ENCODE measurements around the gene IFRD2. TPM values are rescaled to one million over a fixed set of nuclear protein-coding genes. Genes with fewer than 3 reads are reported as not detected.
A peak's percentile ranks its signal among the peaks of the same experiment; 100 is the strongest.

Gene IFRD2
- total and polyA plus RNA-seq, 2 of the 13 experiments (the other 11 are each of a cell fraction or from before 2014, with no cell fraction given): 32.8 to 96.1 TPM

DNA sequence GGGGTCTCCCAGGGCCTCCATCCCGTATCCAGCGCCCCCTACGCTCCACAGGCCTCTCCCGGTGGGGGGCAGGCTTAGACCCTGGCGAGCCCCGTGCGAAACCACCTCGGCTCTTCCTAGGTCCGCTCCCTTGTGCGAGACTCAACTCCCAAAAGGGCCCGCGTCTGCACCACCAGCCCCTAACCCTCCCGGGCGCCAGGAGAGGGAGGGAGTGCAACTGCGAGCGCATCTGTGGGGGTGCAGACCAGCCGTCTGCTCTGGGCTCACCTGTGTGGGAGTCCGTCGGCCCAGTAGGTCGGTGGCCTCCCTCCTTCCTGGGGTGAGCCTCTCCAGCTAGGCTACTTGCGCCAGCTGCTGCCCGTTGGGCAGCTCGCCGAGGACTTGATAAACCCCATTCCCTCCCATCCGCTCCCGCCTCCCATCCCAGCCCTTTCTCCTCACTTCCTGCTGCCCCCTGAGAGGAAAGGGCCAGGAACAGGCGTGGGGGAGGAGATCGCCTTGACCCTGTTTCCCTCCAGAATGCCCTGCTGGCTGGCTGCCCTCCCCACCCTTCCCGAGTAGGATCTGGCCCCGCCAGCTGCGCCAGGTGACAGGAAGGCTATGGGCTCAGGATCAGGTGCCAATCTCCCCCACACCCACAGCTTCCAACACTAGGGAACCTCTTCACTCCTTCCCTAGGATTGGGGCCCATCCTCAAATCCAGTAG, 30.3 kb upstream of the IFRD2 start, which contains the start of gene HYAL2 (continued):
- TF ChIP-seq, protein P1, sequence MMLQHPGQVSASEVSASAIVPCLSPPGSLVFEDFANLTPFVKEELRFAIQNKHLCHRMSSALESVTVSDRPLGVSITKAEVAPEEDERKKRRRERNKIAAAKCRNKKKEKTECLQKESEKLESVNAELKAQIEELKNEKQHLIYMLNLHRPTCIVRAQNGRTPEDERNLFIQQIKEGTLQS (CRISPR knock-in tag; IDR thresholded peaks at IDR 0.05): peak; percentile 19; the same call in 1 of the 2 replicates
- TF ChIP-seq IKZF4 (CRISPR knock-in tag; IDR thresholded peaks at IDR 0.05; ENCODE audit: borderline replicate concordance, low read depth, not compliant biosample characterization): no peak
- TF ChIP-seq ZNF282 (IDR thresholded peaks at IDR 0.05; ENCODE audit: partially characterized antibody): no peak
- TF ChIP-seq, protein P2, sequence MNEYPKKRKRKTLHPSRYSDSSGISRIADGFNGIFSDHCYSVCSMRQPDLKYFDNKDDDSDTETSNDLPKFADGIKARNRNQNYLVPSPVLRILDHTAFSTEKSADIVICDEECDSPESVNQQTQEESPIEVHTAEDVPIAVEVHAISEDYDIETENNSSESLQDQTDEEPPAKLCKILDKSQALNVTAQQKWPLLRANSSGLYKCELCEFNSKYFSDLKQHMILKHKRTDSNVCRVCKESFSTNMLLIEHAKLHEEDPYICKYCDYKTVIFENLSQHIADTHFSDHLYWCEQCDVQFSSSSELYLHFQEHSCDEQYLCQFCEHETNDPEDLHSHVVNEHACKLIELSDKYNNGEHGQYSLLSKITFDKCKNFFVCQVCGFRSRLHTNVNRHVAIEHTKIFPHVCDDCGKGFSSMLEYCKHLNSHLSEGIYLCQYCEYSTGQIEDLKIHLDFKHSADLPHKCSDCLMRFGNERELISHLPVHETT (CRISPR knock-in tag; conservative IDR thresholded peaks at IDR 0.05): no peak
- TF ChIP-seq, protein P3, sequence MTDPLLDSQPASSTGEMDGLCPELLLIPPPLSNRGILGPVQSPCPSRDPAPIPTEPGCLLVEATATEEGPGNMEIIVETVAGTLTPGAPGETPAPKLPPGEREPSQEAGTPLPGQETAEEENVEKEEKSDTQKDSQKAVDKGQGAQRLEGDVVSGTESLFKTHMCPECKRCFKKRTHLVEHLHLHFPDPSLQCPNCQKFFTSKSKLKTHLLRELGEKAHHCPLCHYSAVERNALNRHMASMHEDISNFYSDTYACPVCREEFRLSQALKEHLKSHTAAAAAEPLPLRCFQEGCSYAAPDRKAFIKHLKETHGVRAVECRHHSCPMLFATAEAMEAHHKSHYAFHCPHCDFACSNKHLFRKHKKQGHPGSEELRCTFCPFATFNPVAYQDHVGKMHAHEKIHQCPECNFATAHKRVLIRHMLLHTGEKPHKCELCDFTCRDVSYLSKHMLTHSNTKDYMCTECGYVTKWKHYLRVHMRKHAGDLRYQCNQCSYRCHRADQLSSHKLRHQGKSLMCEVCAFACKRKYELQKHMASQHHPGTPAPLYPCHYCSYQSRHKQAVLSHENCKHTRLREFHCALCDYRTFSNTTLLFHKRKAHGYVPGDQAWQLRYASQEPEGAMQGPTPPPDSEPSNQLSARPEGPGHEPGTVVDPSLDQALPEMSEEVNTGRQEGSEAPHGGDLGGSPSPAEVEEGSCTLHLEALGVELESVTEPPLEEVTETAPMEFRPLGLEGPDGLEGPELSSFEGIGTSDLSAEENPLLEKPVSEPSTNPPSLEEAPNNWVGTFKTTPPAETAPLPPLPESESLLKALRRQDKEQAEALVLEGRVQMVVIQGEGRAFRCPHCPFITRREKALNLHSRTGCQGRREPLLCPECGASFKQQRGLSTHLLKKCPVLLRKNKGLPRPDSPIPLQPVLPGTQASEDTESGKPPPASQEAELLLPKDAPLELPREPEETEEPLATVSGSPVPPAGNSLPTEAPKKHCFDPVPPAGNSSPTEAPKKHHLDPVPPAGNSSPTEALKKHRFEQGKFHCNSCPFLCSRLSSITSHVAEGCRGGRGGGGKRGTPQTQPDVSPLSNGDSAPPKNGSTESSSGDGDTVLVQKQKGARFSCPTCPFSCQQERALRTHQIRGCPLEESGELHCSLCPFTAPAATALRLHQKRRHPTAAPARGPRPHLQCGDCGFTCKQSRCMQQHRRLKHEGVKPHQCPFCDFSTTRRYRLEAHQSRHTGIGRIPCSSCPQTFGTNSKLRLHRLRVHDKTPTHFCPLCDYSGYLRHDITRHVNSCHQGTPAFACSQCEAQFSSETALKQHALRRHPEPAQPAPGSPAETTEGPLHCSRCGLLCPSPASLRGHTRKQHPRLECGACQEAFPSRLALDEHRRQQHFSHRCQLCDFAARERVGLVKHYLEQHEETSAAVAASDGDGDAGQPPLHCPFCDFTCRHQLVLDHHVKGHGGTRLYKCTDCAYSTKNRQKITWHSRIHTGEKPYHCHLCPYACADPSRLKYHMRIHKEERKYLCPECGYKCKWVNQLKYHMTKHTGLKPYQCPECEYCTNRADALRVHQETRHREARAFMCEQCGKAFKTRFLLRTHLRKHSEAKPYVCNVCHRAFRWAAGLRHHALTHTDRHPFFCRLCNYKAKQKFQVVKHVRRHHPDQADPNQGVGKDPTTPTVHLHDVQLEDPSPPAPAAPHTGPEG (CRISPR knock-in tag; IDR thresholded peaks at IDR 0.05): no peak
- no peak for TF ChIP-seq ZFP36 (IDR thresholded peaks at IDR 0.05; ENCODE audit: borderline replicate concordance, low read depth, low read length, partially characterized antibody)
- TF ChIP-seq ZNF296 (CRISPR knock-in tag; conservative IDR thresholded peaks at IDR 0.05): no peak
- TF ChIP-seq HNRNPL (IDR thresholded peaks at IDR 0.05; ENCODE audit: low read depth, low read length): 0 out of 2 replicates have a peak, but pooled peaks have one; percentile 56
- TF ChIP-seq ZMYM2 (CRISPR knock-in tag; IDR thresholded peaks at IDR 0.05): no peak
- 0 out of 2 replicates have a peak, but pooled peaks have one; percentile 23 for TF ChIP-seq ELF3 (CRISPR knock-in tag; IDR thresholded peaks at IDR 0.05)
- no peak for TF ChIP-seq GZF1 (CRISPR knock-in tag; IDR thresholded peaks at IDR 0.05)
- TF ChIP-seq, protein P4, sequence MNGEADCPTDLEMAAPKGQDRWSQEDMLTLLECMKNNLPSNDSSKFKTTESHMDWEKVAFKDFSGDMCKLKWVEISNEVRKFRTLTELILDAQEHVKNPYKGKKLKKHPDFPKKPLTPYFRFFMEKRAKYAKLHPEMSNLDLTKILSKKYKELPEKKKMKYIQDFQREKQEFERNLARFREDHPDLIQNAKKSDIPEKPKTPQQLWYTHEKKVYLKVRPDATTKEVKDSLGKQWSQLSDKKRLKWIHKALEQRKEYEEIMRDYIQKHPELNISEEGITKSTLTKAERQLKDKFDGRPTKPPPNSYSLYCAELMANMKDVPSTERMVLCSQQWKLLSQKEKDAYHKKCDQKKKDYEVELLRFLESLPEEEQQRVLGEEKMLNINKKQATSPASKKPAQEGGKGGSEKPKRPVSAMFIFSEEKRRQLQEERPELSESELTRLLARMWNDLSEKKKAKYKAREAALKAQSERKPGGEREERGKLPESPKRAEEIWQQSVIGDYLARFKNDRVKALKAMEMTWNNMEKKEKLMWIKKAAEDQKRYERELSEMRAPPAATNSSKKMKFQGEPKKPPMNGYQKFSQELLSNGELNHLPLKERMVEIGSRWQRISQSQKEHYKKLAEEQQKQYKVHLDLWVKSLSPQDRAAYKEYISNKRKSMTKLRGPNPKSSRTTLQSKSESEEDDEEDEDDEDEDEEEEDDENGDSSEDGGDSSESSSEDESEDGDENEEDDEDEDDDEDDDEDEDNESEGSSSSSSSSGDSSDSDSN (CRISPR knock-in tag; IDR thresholded peaks at IDR 0.05): no peak
- TF ChIP-seq, protein P5, sequence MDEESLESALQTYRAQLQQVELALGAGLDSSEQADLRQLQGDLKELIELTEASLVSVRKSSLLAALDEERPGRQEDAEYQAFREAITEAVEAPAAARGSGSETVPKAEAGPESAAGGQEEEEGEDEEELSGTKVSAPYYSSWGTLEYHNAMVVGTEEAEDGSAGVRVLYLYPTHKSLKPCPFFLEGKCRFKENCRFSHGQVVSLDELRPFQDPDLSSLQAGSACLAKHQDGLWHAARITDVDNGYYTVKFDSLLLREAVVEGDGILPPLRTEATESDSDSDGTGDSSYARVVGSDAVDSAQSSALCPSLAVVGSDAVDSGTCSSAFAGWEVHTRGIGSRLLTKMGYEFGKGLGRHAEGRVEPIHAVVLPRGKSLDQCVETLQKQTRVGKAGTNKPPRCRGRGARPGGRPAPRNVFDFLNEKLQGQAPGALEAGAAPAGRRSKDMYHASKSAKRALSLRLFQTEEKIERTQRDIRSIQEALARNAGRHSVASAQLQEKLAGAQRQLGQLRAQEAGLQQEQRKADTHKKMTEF (CRISPR knock-in tag; IDR thresholded peaks at IDR 0.05): no peak; the same call in 1 of the 2 replicates
- TF ChIP-seq ZFX (CRISPR knock-in tag; IDR thresholded peaks at IDR 0.05; ENCODE audit: low read depth): no peak
- TF ChIP-seq PCBP1 (IDR thresholded peaks at IDR 0.05; ENCODE audit: borderline replicate concordance, low read depth, low read length): peak; percentile 85; the same call in 1 of the 2 replicates
- TF ChIP-seq NONO (IDR thresholded peaks at IDR 0.05): no peak
- TF ChIP-seq NONO (CRISPR knock-in tag; conservative IDR thresholded peaks at IDR 0.05): 0 out of 2 replicates have a peak, but pooled peaks have one; percentile 32

Data from HepG2 (cell line).